Panc1 (cell line): ENCODE results near the gene LAMC3. TPM values are rescaled to one million over a fixed set of nuclear protein-coding genes. Genes with fewer than 3 reads are reported as not detected.

Experiments used
- ATAC-seq: fragments of 200-7000 bp; cut with Tn5 transposase; 2 replicates; pipeline ENCODE4 v1.9.1; 2020; ENCODE audit warnings: mild to moderate bottlenecking, moderate library complexity
- BruUV-seq: library from RNA; stranded (reverse); fragments of 400-500 nt; replicated peaks from 2 replicates; lab custom pipeline; 2021; lab: Mats Ljungman, UMichigan
- CTCF ChIA-PET: fragments of 300-600 bp; sonication (Branson Sonifier 250); formaldehyde crosslinking; loops from one replicate; lab custom pipeline; 2022; ENCODE audit warnings: antibody characterized with exemption; lab: Charles Lee
- POLR2A ChIA-PET: fragments of 300-600 bp; sonication (Branson Sonifier 250); formaldehyde crosslinking; loops from one replicate; lab custom pipeline; 2022; ENCODE audit warnings: antibody characterized with exemption; lab: Charles Lee
- DNase-seq: peaks from one replicate; pipeline ENCODE4 v3.0.0-alpha.2; 2010; ENCODE audit warnings: low read depth, low spot score
- H3K27ac ChIP-seq: 2 replicates; pipeline ENCODE4 v1.5.1; 2011; ENCODE audit warnings: mild to moderate bottlenecking, low read length, inconsistent platforms
- H3K27me3 ChIP-seq: fragments of 200-500 bp; sonication (Bioruptor generic); 2 replicates; pipeline ENCODE4 v1.6.0; 2014; ENCODE audit warnings: low read length, inconsistent platforms; ENCODE audit not compliant: control insufficient read depth, insufficient read depth
- H3K36me3 ChIP-seq: fragments of 200-500 bp; sonication (Bioruptor generic); 2 replicates; pipeline ENCODE4 v1.5.1; 2014; ENCODE audit warnings: inconsistent platforms, mild to moderate bottlenecking, low read length, moderate library complexity; ENCODE audit not compliant: control insufficient read depth, insufficient read depth
- H3K4me1 ChIP-seq: 2 replicates; pipeline ENCODE4 v1.5.1; 2011; ENCODE audit warnings: inconsistent platforms, mild to moderate bottlenecking, low read length, moderate library complexity; ENCODE audit not compliant: control insufficient read depth, insufficient read depth
- H3K4me3 ChIP-seq, 2 experiments: 2 replicates each; pipeline ENCODE4 v1.5.1; 2011 to 2012; ENCODE audit warnings: low read depth in 2 of 2, low read length in 2 of 2, mild to moderate bottlenecking in 2 of 2, inconsistent platforms in 1 of 2, moderate library complexity in 1 of 2
- H3K9me3 ChIP-seq: fragments of 200-500 bp; sonication (Bioruptor generic); 2 replicates; pipeline ENCODE4 v1.5.1; 2014; ENCODE audit warnings: low read depth, mild to moderate bottlenecking, inconsistent platforms, low read length, moderate library complexity; ENCODE audit not compliant: control insufficient read depth, insufficient read depth
- CTCF ChIP-seq: fragments of 450-650 bp; IDR thresholded peaks from 2 replicates; pipeline ENCODE4 v1.5.1; 2017; ENCODE audit warnings: mild to moderate bottlenecking
- POLR2AphosphoS5 ChIP-seq: IDR thresholded peaks from 2 replicates; pipeline ENCODE4 v1.6.1; 2012; ENCODE audit warnings: mild to moderate bottlenecking, low read depth, low read length, moderate library complexity
- REST ChIP-seq, 2 experiments: IDR thresholded peaks; 2 replicates each; pipeline ENCODE4 v1.6.1; 2011 to 2012; ENCODE audit warnings: low read depth in 2 of 2, control low read depth in 1 of 2, low read length in 1 of 2, mild to moderate bottlenecking in 1 of 2, moderate library complexity in 1 of 2; ENCODE audit not compliant: insufficient read depth in 1 of 2
- SIN3A ChIP-seq: IDR thresholded peaks from 2 replicates; pipeline ENCODE4 v1.6.1; 2012; ENCODE audit warnings: low read depth, mild to moderate bottlenecking, low read length, moderate library complexity, borderline replicate concordance; ENCODE audit not compliant: insufficient read depth
- TCF7L2 ChIP-seq: IDR thresholded peaks from 2 replicates; pipeline ENCODE4 v1.6.1; 2011; ENCODE audit warnings: mild to moderate bottlenecking, low read depth, low read length, inconsistent platforms
- in situ Hi-C: cut with HindIII; loops from 2 replicates; pipeline ENCODE4 v1.10.0; 2016; ENCODE audit warnings: low sequenced_read_pairs, low pct_unique_long_range_greater_than_20kb
- intact Hi-C: fragments of 100-400 bp; cut with micrococcal nuclease; formaldehyde crosslinking; loops from one replicate; pipeline ENCODE4 v1.10.0; 2022; ENCODE audit not compliant: unreplicated experiment
- total RNA-seq: library from RNA; stranded (reverse); gene quantifications from one replicate; pipeline ENCODE4 v1.2.1, GENCODE V29; 2021; ENCODE audit not compliant: unreplicated experiment

LAMC3 gene
- total RNA-seq, 1 experiment from 2014 or later, result 16.4 TPM

GRCh38 chr9:131028221-131028884, 19.4 kb downstream of the LAMC3 start:
- no peak for TF ChIP-seq CTCF
- no peak for TF ChIP-seq TCF7L2
- no peak for TF ChIP-seq POLR2AphosphoS5
- no peak for TF ChIP-seq REST (IDR thresholded peaks at IDR 0.05; ENCODE audit: insufficient read depth in 1 of 2, low read depth in 2 of 2, low read length in 1 of 2)
- no peak for TF ChIP-seq SIN3A
- in situ Hi-C loops, result no loop called here
- no peak for DNase-seq
- Histone ChIP-seq H3K27me3 (no peaks in the 10 kb centered on the region), H3K36me3 (no peaks in the 10 kb centered on the region), H3K9me3 (no peaks in the 10 kb centered on the region), H3K4me1 (no peaks in the 10 kb centered on the region), H3K27ac (no peak overlapping the region), H3K4me3 (no peak overlapping the region)
- intact Hi-C loops, result no loop called here
- ChIA-PET POLR2A (interaction anchor here (0.6 kb wide), 1 partner anchor 57 kb away, joined by 4 read pairs; no protein-coding TSS in a partner anchor), CTCF (interaction anchor here (0.6 kb wide), 1 partner anchor 115 kb away, joined by 3 read pairs; no protein-coding TSS in a partner anchor)
- BruUV-seq, result no TSS peak
- ATAC-seq, result no peak

- H3K9me3 ChIP-seq, result no peaks in the 10 kb centered on the region
- no peak overlapping the region for H3K4me3 ChIP-seq
- TF ChIP-seq TCF7L2 (no peak), REST (IDR thresholded peaks at IDR 0.05; ENCODE audit: insufficient read depth in 1 of 2, low read depth in 2 of 2, low read length in 1 of 2) (no peak), POLR2AphosphoS5 (no peak), SIN3A (no peak), CTCF (no peak)
- no peaks in the 10 kb centered on the region for H3K4me1 ChIP-seq
- H3K27ac ChIP-seq, result no peak overlapping the region
- no peaks in the 10 kb centered on the region for H3K27me3 ChIP-seq
- ATAC-seq (no peak), DNase-seq (no peak)
- intact Hi-C loops (no loop called here), in situ Hi-C loops (no loop called here)
- BruUV-seq, result no TSS peak
- ChIA-PET CTCF (no interaction called here), POLR2A (interaction anchor here (0.6 kb wide), 1 partner anchor 83 kb away, joined by 10 read pairs; no protein-coding TSS in a partner anchor)
- no peaks in the 10 kb centered on the region for H3K36me3 ChIP-seq
Observed at GRCh38 chr9:131028931-131029573, 20.1 kb downstream of the LAMC3 start.
